Activated naive CD4-positive, alpha-beta T cell treated with anti-CD3 and anti-CD28 coated beads for 36 hours (primary cell): ENCODE data around the gene POLG2. TPM values are rescaled to one million over a fixed set of nuclear protein-coding genes. Genes with fewer than 3 reads are reported as not detected.

Experiments used
- CTCF ChIA-PET: fragments of 350-600 bp; sonication (Branson Sonifier 250); formaldehyde crosslinking; loops from one replicate; lab custom pipeline; 2021; ENCODE audit warnings: antibody characterized with exemption; lab: Charles Lee
- DNase-seq: peaks from one replicate; pipeline ENCODE4 v3.0.0-alpha.2; 2020
- H3K27ac Mint-ChIP-seq: one replicate; pipeline ENCODE4 v1.8.0; 2021; ENCODE audit warnings: mild to moderate bottlenecking, mixed read lengths
- H3K27me3 Mint-ChIP-seq: one replicate; pipeline ENCODE4 v1.8.0; 2021; ENCODE audit warnings: low read depth, mixed read lengths
- H3K36me3 Mint-ChIP-seq: one replicate; pipeline ENCODE4 v1.8.0; 2021; ENCODE audit warnings: low read depth, mixed read lengths
- H3K4me1 Mint-ChIP-seq: one replicate; pipeline ENCODE4 v1.8.0; 2021; ENCODE audit warnings: low read depth, mixed read lengths
- H3K4me3 Mint-ChIP-seq: one replicate; pipeline ENCODE4 v1.8.0; 2021; ENCODE audit warnings: mild to moderate bottlenecking, moderate library complexity, mixed read lengths
- H3K9me3 Mint-ChIP-seq: one replicate; pipeline ENCODE4 v1.8.0; 2021; ENCODE audit warnings: mixed read lengths
- intact Hi-C: fragments of 100-400 bp; cut with micrococcal nuclease; formaldehyde crosslinking; loops from one replicate; pipeline ENCODE4 v1.15.1; 2023
- total RNA-seq, 2 experiments: library from RNA; stranded (reverse); gene quantifications; one replicate each; pipeline ENCODE4 v1.2.3, GENCODE V29; 2021

POLG2 gene
- total RNA-seq, 2 experiments from 2014 or later = 23.4 to 26.9 TPM

DNA sequence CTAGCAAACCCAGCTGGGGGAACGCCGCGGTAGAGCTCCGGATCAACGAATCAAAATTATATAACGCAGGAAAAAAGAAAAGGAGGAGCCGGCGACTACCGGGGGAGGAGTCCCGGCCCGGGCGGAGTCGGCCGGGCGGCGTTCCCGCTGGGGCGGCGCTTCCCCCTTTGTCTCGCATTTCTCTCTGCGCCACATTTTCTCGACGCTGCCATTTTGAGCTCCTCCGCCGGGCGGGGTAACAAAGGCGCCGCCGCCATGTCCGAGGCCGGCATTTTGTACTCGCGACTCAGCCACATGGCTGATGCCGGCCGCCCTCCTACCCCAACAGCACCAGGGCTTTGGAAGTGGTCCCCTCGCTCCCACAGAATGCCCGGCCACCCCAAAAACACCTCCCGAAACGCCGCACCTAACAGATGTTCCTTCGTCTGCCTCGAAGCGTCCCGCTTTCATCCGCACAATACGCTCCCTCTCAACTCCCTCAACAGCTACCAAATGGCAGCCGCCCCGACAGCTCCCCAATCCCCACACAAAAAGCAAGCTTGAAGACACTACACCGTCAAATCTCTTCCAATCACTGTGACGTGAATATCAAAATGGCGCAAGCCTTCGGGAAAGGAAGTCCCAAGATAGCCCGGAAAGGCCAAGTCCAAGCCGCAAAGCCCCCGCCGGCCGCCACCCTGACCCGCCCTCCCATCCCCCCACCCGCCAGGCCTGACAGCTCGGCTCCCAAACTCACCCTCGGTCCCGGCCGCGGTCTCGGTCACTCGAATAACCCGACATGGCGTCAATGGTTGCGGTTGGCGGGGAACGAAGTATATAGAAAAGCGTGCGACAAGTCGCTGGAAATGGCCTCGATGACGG lies 8.7 kb upstream of the POLG2 start:
- H3K27ac Mint-ChIP-seq = peak overlapping the region; percentile 99
- peaks cover 61% of the 10 kb centered on the region for H3K4me1 Mint-ChIP-seq
- H3K36me3 Mint-ChIP-seq = peaks cover 63% of the 10 kb centered on the region
- H3K4me3 Mint-ChIP-seq = peak overlapping the region; percentile 92
- CTCF ChIA-PET = interaction anchor here (0.7 to 3.3 kb wide), 4 partner anchors 9 to 87 kb away, joined by 3 to 22 read pairs (median 7); partner anchors contain the start of gene POLG2
- H3K9me3 Mint-ChIP-seq = no peaks in the 10 kb centered on the region
- DNase-seq = peak; percentile 93
- intact Hi-C loops = loop anchor here (1.0 to 10.0 kb wide), 12 partner anchors 8 to 883 kb away; partner anchors contain the start of genes GNA13, ICAM2, MAP3K3 and POLG2
- no peaks in the 10 kb centered on the region for H3K27me3 Mint-ChIP-seq

DNA sequence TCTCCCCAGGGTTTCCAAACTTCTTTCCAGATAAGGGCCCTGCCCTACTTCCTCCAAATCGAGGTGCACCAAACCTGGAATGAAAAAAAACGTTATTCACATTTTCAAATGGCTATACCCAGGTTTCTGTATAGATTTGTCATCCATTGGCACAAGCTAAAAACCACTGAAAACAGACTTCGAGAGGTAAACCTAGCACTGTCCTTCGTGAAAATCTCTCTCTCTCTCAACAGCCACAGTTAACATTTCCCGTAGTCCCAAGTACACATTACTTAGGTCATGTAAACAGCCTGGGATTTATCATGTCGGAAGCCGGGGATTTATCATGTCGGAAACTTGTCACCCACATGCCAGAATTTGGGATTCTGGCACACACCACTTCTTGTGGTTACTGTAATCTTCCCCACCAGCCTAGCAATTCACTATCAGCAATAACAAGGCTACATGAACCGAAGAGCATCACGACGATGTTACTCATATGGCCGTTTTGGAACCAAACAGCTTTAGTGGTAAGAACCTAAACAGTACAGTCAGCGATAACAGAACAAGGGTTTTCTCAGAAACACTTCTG lies 8.0 kb upstream of the POLG2 start:
- H3K27ac Mint-ChIP-seq = peak overlapping the region; percentile 99
- H3K27me3 Mint-ChIP-seq = no peaks in the 10 kb centered on the region
- H3K36me3 Mint-ChIP-seq = peaks cover 70% of the 10 kb centered on the region
- no peak for DNase-seq
- CTCF ChIA-PET = interaction anchor here (0.7 to 3.3 kb wide), 5 partner anchors 8 to 86 kb away, joined by 3 to 22 read pairs (median 4); partner anchors contain the start of gene POLG2
- intact Hi-C loops = loop anchor here (5.0 to 10.0 kb wide), 3 partner anchors 472 to 883 kb away; partner anchors contain the start of genes GNA13 and MAP3K3
- H3K4me1 Mint-ChIP-seq = peaks cover 67% of the 10 kb centered on the region
- H3K9me3 Mint-ChIP-seq = no peaks in the 10 kb centered on the region
- peak overlapping the region; percentile 92 for H3K4me3 Mint-ChIP-seq

- intact Hi-C loops = loop anchor here (10.0 kb wide), 1 partner anchor 551 kb away; the partner anchor contains the start of gene GNA13
- peak overlapping the region; percentile 92 for H3K4me3 Mint-ChIP-seq
- CTCF ChIA-PET = interaction anchor here (1.3 to 2.8 kb wide), 4 partner anchors 7 to 145 kb away, joined by 3 to 10 read pairs (median 5); partner anchors contain the start of gene POLG2
- H3K27me3 Mint-ChIP-seq = no peaks in the 10 kb centered on the region
- no peak for DNase-seq
- H3K27ac Mint-ChIP-seq = peak overlapping the region; percentile 99
- peaks cover 75% of the 10 kb centered on the region for H3K36me3 Mint-ChIP-seq
- no peaks in the 10 kb centered on the region for H3K9me3 Mint-ChIP-seq
- peaks cover 72% of the 10 kb centered on the region for H3K4me1 Mint-ChIP-seq
Measured at GRCh38 chr17:64503821-64504768, 7.2 kb upstream of the POLG2 start.

DNA sequence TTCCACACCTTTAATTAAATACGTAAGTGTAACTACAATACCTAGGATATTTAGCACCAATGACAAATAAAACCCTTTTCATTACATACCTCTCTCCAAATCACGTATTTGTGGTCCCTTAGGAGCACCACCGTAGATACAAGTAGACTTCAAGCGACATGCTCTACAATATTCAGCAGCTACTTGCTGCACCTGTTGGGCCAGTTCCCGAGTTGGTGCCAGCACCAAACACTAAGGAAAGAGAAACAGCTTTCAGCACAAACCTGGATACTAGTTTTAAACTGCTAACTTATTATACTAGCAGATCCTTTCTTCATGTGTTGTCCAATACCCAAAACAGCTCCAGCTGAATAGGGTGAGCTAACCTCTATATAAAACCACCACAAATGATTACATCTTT lies 6.5 kb upstream of the POLG2 start:
- Mint-ChIP-seq H3K27me3 (no peaks in the 10 kb centered on the region), H3K4me1 (peaks cover 72% of the 10 kb centered on the region), H3K27ac (peak overlapping the region; percentile 99), H3K9me3 (no peaks in the 10 kb centered on the region), H3K4me3 (no peak overlapping the region), H3K36me3 (peaks cover 75% of the 10 kb centered on the region)
- DNase-seq = no peak
- CTCF ChIA-PET = interaction anchor here (1.3 to 1.5 kb wide), 3 partner anchors 83 to 146 kb away, joined by 3 to 6 read pairs (median 4); no protein-coding TSS in a partner anchor
- intact Hi-C loops = loop anchor here (10.0 kb wide), 1 partner anchor 551 kb away; the partner anchor contains the start of gene GNA13

DNA sequence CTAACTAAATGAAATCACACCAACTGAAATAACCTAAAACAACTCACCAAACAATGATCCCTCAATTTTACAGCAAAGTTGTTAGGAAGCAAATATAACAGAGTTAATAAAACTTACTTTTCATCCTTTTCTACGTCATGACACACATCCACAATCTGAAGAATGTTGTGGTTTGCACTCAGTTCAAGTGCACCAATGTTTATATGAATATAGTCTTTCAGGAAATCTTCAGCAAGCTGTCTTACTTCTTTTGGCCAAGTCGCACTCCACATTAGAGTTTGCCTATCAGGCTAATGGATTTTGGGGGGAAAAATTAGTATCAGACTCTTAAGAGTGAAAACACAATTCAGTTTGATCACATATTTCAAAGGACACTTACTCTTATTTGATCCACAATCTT lies 6.0 kb upstream of the POLG2 start:
- Mint-ChIP-seq H3K4me3 (no peak overlapping the region), H3K27ac (peak overlapping the region; percentile 99), H3K36me3 (peaks cover 75% of the 10 kb centered on the region), H3K27me3 (no peaks in the 10 kb centered on the region), H3K9me3 (no peaks in the 10 kb centered on the region), H3K4me1 (peaks cover 72% of the 10 kb centered on the region)
- DNase-seq = no peak
- CTCF ChIA-PET = interaction anchor here (1.3 to 1.5 kb wide), 2 partner anchors 82 to 146 kb away, joined by 3 to 6 read pairs; no protein-coding TSS in a partner anchor
- intact Hi-C loops = loop anchor here (10.0 kb wide), 1 partner anchor 552 kb away; the partner anchor contains the start of gene GNA13

- no peak overlapping the region for H3K4me3 Mint-ChIP-seq
- no peaks in the 10 kb centered on the region for H3K27me3 Mint-ChIP-seq
- peaks cover 75% of the 10 kb centered on the region for H3K4me1 Mint-ChIP-seq
- CTCF ChIA-PET = interaction anchor here (1.8 kb wide), 1 partner anchor 11 kb away, joined by 4 read pairs; no protein-coding TSS in a partner anchor
- intact Hi-C loops = loop anchor here (10.0 kb wide), 1 partner anchor 553 kb away; the partner anchor contains the start of gene GNA13
- H3K27ac Mint-ChIP-seq = peak overlapping the region; percentile 99
- no peak for DNase-seq
- no peaks in the 10 kb centered on the region for H3K9me3 Mint-ChIP-seq
- H3K36me3 Mint-ChIP-seq = peaks cover 70% of the 10 kb centered on the region
Measured at GRCh38 chr17:64502021-64502420, 5.2 kb upstream of the POLG2 start.

GRCh38 chr17:64500862-64501765 lies 4.3 kb upstream of the POLG2 start:
- DNase-seq = no peak
- Mint-ChIP-seq H3K4me1 (peaks cover 78% of the 10 kb centered on the region), H3K36me3 (peaks cover 73% of the 10 kb centered on the region), H3K4me3 (no peak overlapping the region), H3K9me3 (no peaks in the 10 kb centered on the region), H3K27ac (peak overlapping the region; percentile 99), H3K27me3 (no peaks in the 10 kb centered on the region)
- CTCF ChIA-PET = interaction anchor here (1.8 kb wide), 1 partner anchor 10 kb away, joined by 4 read pairs; no protein-coding TSS in a partner anchor
- intact Hi-C loops = loop anchor here (10.0 kb wide), 1 partner anchor 554 kb away; the partner anchor contains the start of gene GNA13

GRCh38 chr17:64500487-64500859 lies 3.6 kb upstream of the POLG2 start:
- no peaks in the 10 kb centered on the region for H3K27me3 Mint-ChIP-seq
- peak overlapping the region; percentile 99 for H3K27ac Mint-ChIP-seq
- peaks cover 80% of the 10 kb centered on the region for H3K4me1 Mint-ChIP-seq
- CTCF ChIA-PET = interaction anchor here (1.8 kb wide), 1 partner anchor 9 kb away, joined by 4 read pairs; no protein-coding TSS in a partner anchor
- H3K9me3 Mint-ChIP-seq = no peaks in the 10 kb centered on the region
- H3K4me3 Mint-ChIP-seq = no peak overlapping the region
- H3K36me3 Mint-ChIP-seq = peaks cover 70% of the 10 kb centered on the region
- no peak for DNase-seq
- intact Hi-C loops = loop anchor here (10.0 kb wide), 1 partner anchor 554 kb away; the partner anchor contains the start of gene GNA13

GRCh38 chr17:64499805-64500486 lies 3.1 kb upstream of the POLG2 start:
- intact Hi-C loops = loop anchor here (5.0 to 10.0 kb wide), 2 partner anchors 237 to 555 kb away; partner anchors contain the start of gene GNA13
- CTCF ChIA-PET = no interaction called here
- H3K4me3 Mint-ChIP-seq = no peak overlapping the region
- H3K27me3 Mint-ChIP-seq = no peaks in the 10 kb centered on the region
- no peak for DNase-seq
- H3K27ac Mint-ChIP-seq = peak overlapping the region; percentile 99
- no peaks in the 10 kb centered on the region for H3K9me3 Mint-ChIP-seq
- H3K4me1 Mint-ChIP-seq = peaks cover 82% of the 10 kb centered on the region
- H3K36me3 Mint-ChIP-seq = peaks cover 65% of the 10 kb centered on the region
